Fibroblast of pulmonary artery (primary cell): ENCODE measurements around the gene ZMYM5.
"Not testable (repeated sequence)": the region's sequence is repeated elsewhere in the genome, so short reads cannot be mapped to it uniquely, and the experiment has no call there.

Experiments used
- DNase-seq: peaks from one replicate; pipeline ENCODE4 v3.0.0-alpha.2; 2010; ENCODE audit warnings: low read depth
- H3K4me3 ChIP-seq: replicated peaks from 2 replicates; pipeline ENCODE4 v1.5.1; 2011; ENCODE audit warnings: low read depth, mild to moderate bottlenecking, control low read depth, low read length, moderate library complexity
- TF ChIP-seq, protein P1 (sequence below): IDR thresholded peaks from 2 replicates; pipeline ENCODE4 v1.5.1; 2011; ENCODE audit warnings: mild to moderate bottlenecking, control low read depth, low read length, inconsistent platforms; ENCODE audit errors: missing control alignments

ZMYM5 gene

DNA sequence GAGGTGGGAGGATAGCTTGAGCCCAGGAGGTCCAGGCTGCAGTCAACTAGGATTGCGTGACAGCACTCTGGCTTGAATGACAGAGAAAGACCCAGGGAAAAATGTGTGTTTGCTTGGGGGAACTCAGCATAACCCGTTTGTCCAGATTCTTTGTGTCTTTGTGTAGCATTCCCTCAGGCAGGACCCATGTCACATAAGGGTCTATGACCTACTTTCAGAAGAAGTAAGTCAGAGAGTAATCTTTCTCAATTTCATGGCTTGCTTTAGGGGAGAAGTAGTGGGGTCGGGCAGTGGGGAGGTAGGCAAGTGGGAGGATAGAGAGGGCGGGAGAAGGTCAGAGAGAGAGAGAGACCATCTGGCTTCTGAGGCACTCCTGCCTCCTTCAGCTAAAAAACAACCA is 68.8 kb downstream of the ZMYM5 start:
- no peak for DNase-seq
- H3K4me3 ChIP-seq: no peak overlapping the region
- TF ChIP-seq, protein P1, sequence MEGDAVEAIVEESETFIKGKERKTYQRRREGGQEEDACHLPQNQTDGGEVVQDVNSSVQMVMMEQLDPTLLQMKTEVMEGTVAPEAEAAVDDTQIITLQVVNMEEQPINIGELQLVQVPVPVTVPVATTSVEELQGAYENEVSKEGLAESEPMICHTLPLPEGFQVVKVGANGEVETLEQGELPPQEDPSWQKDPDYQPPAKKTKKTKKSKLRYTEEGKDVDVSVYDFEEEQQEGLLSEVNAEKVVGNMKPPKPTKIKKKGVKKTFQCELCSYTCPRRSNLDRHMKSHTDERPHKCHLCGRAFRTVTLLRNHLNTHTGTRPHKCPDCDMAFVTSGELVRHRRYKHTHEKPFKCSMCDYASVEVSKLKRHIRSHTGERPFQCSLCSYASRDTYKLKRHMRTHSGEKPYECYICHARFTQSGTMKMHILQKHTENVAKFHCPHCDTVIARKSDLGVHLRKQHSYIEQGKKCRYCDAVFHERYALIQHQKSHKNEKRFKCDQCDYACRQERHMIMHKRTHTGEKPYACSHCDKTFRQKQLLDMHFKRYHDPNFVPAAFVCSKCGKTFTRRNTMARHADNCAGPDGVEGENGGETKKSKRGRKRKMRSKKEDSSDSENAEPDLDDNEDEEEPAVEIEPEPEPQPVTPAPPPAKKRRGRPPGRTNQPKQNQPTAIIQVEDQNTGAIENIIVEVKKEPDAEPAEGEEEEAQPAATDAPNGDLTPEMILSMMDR: no peak

DNA sequence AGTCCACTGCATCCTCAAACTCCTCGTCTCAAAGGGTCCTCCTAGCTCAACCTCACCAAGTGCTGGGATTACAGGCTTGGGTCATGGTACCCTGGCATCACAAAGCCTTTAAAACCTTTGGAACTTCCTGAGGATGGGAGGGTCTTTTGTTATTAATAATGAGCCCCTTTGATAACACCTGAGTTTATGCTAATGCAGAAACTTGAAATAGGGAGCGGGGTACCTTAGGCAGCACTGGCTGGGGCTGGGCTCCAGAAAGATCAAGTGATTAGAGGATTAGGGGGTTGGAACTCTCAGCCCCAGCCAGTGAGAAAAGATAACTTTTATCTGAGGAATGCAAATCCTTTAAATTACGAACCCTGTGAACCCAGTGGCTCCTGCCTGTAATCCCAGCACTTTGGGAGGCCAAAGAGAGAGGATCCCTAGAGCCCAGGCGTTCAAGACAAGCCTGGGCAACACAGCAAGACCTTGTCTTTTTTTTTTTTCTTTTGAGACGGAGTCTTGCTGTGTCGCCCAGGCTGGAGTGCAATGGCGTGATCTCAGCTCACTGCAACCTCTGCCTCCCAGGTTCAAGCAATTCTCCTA is 71.4 kb downstream of the ZMYM5 start:
- no peak for DNase-seq
- H3K4me3 ChIP-seq: no peak overlapping the region
- TF ChIP-seq, protein P1: no peak

DNA sequence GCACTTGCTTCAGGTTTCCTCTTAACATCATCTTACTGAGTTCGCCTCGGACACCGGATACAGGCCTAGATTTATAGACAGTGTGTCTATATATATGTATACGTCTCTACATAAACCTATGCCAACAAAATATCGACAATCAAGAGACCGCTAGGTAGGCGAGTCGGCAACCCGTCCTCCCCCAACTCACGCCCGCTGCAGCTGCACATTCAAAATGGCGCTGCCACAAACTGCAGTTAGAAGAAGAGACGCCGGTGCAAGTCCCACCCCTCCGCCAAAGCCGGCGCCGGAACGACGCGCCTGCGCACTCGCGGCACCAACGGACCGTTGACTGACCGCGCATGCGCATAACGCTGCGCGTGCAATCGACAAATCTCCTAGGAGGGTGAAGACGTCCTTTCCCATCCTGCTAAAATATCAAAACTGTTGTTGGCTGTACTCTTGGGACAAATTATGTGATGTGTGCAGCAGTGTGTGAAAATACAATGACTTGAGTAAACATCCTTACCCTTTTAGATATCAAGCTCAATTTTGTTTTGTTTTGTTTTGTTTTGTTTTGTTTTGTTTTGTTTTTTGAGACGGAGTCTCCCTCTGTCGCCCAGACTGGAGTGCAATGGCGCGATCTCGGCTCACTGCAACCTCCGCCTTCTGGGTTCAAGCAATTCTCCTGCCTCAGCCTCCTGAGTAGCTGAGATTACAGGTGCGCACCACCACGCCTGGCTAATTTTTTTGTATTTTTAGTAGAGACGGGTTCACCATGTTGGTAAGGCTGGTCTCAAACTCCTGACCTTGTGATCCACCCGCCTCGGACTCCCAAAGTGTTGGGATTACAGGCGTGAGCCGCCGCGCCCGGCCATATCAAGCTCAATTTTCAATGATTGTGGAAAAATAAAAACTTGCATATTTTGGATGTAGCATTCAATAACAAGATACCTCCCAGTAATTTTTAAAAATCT is 80.4 kb downstream of the ZMYM5 start, which contains the start of gene PSPC1:
Gene PSPC1 (minus strand): TSS at position 219 of the 956 bp plus-strand sequence. CDS start 188 bp downstream, at position 31.
- peak within 1 kb of the TSS; percentile 94 for H3K4me3 ChIP-seq
- peak; percentile 96 for DNase-seq

DNA sequence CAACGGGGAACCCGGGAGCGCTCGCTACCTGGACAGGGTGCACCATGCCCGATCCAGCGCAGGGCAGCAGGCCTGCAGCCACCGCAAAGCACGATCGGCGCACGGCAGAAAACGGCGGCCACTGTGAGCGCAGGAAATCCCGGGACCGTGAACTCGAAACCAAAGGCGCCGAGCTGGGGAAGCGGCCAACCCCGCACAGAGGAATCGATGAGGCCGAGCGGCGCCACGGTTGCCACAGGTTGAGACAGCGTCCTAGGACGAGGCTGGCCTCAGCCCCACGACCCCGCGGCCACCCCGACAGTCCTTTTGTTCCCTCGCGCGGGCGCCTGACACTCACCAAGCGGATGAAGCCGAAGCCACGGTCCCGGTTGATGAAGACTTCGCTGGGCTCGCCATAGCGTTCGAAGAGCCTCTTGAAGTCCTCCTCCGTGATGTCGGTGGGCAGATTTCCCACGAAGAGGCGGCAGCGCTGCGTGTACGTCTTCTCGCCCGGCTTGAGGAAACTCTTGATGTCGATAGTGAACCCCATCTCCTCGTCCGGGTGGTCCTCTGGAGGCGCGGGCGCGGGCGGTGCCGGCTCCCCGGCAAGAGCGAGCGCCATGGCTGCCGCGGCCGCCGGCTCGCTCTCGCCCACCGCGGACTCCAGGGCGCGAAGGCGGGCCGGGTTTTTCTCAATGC is 81.3 kb downstream of the ZMYM5 start:
- peak overlapping the region; percentile 94 for H3K4me3 ChIP-seq
- DNase-seq: peak; percentile 56
- TF ChIP-seq, protein P1: no peak

DNA sequence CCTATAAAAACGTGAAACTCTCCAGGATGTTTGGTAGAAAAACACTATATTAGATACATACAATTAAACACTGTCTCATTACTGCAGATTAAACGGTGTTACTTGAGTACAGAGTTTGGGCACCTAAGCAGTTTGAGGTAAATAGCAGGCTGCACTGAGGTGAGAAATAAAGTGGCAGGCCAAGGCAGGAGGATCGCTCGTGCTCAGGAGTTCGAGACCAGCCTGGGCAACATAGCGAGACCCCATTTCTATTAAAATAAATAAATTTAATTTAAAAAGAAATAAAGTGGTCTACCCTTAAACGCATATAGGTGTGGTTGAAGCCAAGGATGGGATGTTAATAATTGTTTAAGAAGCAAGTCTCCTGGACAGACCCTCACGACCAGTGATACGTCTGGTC is 81.9 kb downstream of the ZMYM5 start:
- DNase-seq: peak; percentile 7
- TF ChIP-seq, protein P1: no peak
- H3K4me3 ChIP-seq: peak overlapping the region; percentile 94

DNA sequence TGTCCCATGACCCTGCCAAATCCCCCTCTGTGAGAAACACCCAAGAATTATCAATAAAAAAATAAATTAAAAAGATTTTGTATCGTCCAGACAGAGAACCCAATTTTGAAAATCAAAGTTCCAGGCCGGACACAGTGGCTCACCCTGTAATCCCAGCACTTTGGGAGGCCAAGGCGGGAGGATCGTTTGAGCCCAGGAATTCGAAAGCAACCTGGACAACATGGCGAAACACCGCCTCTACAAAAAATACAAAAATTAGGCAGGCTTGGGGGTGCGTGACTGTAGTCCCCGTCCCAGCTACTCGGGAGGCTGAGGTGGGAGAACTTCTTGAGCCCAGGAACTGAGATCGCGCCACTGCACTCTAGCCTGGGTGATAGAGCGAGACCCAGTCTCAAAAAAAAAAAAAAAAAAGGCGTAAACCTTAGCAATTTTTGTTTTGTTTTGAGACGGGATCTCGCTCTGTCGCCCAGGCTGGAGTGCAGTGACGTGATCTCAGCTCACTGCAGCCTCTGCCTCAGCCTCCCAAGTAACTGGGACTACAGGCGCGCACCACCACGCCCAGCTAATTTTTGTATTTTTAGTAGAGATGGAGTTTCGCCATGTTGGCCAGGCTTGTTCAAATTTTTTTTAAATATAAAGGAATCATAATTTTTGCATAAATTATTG is 82.6 kb downstream of the ZMYM5 start:
- DNase-seq: not testable (repeated sequence)
- H3K4me3 ChIP-seq: peak overlapping the region; percentile 94
